ENCODE results near the gene INCA1. TPM values are rescaled to one million over a fixed set of nuclear protein-coding genes. Genes with fewer than 3 reads are reported as not detected.

The INCA1 gene
- polyA plus RNA-seq, 4 donors, result 2.1 to 4.9 (median 4.0) TPM

- no peak for FAIRE-seq
- peaks cover 17 to 64% (median 20%) of the 10 kb centered on the region in 3 donors for H3K36me3 ChIP-seq (ENCODE audit: control insufficient read depth in 3 of 3, insufficient read depth in 2 of 3, low read depth in 1 of 3, low read length in 3 of 3)
- no peak overlapping the region for H3K4me3 ChIP-seq (ENCODE audit: low read depth in 1 of 3, low read length in 3 of 3)
- no peaks in the 10 kb centered on the region for H3K9me3 ChIP-seq (ENCODE audit: control insufficient read depth in 2 of 2, insufficient read depth in 1 of 2, low read depth in 1 of 2, low read length in 1 of 2)
- no peaks in the 10 kb centered on the region for H3K27me3 ChIP-seq (ENCODE audit: control insufficient read depth in 3 of 3, insufficient read depth in 3 of 3, low read length in 3 of 3)
- H3K4me1 ChIP-seq (ENCODE audit: control insufficient read depth in 3 of 3, insufficient read depth in 2 of 3, low read depth in 1 of 3, low read length in 2 of 3), result no peaks in the 10 kb centered on the region
- 89 to 94% (median 92%) methylated on average over 20 to 29 of the region's 29 CpGs for WGBS, 3 donors
- H3K27ac ChIP-seq (ENCODE audit: low read depth in 1 of 3, low read length in 2 of 3), result no peak overlapping the region
- DNase-seq, result no peak
Observed at GRCh38 chr17:5023588-5024147, 26.3 kb upstream of the INCA1 start.

GRCh38 chr17:5022171-5022711, 24.9 kb upstream of the INCA1 start:
- no peak overlapping the region for H3K27ac ChIP-seq (ENCODE audit: low read depth in 1 of 3, low read length in 2 of 3)
- no peaks in the 10 kb centered on the region for H3K9me3 ChIP-seq (ENCODE audit: control insufficient read depth in 2 of 2, insufficient read depth in 1 of 2, low read depth in 1 of 2, low read length in 1 of 2)
- WGBS, 3 donors, result 95 to 96% (median 95%) methylated on average over 29 to 30 of the region's 30 CpGs
- H3K27me3 ChIP-seq (ENCODE audit: control insufficient read depth in 3 of 3, insufficient read depth in 3 of 3, low read length in 3 of 3), result no peaks in the 10 kb centered on the region
- H3K4me3 ChIP-seq (ENCODE audit: low read depth in 1 of 3, low read length in 3 of 3), result no peak overlapping the region
- H3K4me1 ChIP-seq (ENCODE audit: control insufficient read depth in 3 of 3, insufficient read depth in 2 of 3, low read depth in 1 of 3, low read length in 2 of 3), result no peaks in the 10 kb centered on the region
- peaks cover 21 to 74% (median 25%) of the 10 kb centered on the region in 3 donors for H3K36me3 ChIP-seq (ENCODE audit: control insufficient read depth in 3 of 3, insufficient read depth in 2 of 3, low read depth in 1 of 3, low read length in 3 of 3)
- DNase-seq, result no peak
- no peak for FAIRE-seq

GRCh38 chr17:5020502-5021023, 23.2 kb upstream of the INCA1 start:
- DNase-seq (no peak), FAIRE-seq (no peak)
- no peaks in the 10 kb centered on the region for H3K9me3 ChIP-seq (ENCODE audit: control insufficient read depth in 2 of 2, insufficient read depth in 1 of 2, low read depth in 1 of 2, low read length in 1 of 2)
- WGBS, 3 donors, result 85 to 91% (median 89%) methylated on average over 20 of the region's 20 CpGs
- H3K27ac ChIP-seq (ENCODE audit: low read depth in 1 of 3, low read length in 2 of 3), result no peak overlapping the region
- no peaks in the 10 kb centered on the region for H3K27me3 ChIP-seq (ENCODE audit: control insufficient read depth in 3 of 3, insufficient read depth in 3 of 3, low read length in 3 of 3)
- H3K4me1 ChIP-seq (ENCODE audit: control insufficient read depth in 3 of 3, insufficient read depth in 2 of 3, low read depth in 1 of 3, low read length in 2 of 3), result no peaks in the 10 kb centered on the region
- H3K36me3 ChIP-seq (ENCODE audit: control insufficient read depth in 3 of 3, insufficient read depth in 2 of 3, low read depth in 1 of 3, low read length in 3 of 3), result peaks cover 21 to 85% (median 28%) of the 10 kb centered on the region in 3 donors
- no peak overlapping the region for H3K4me3 ChIP-seq (ENCODE audit: low read depth in 1 of 3, low read length in 3 of 3)

GRCh38 chr17:5019475-5019956, 22.2 kb upstream of the INCA1 start:
- Histone ChIP-seq H3K27me3 (ENCODE audit: control insufficient read depth in 3 of 3, insufficient read depth in 3 of 3, low read length in 3 of 3) (no peaks in the 10 kb centered on the region), H3K9me3 (ENCODE audit: control insufficient read depth in 2 of 2, insufficient read depth in 1 of 2, low read depth in 1 of 2, low read length in 1 of 2) (no peaks in the 10 kb centered on the region), H3K4me1 (ENCODE audit: control insufficient read depth in 3 of 3, insufficient read depth in 2 of 3, low read depth in 1 of 3, low read length in 2 of 3) (no peaks in the 10 kb centered on the region), H3K4me3 (ENCODE audit: low read depth in 1 of 3, low read length in 3 of 3) (no peak overlapping the region), H3K36me3 (ENCODE audit: control insufficient read depth in 3 of 3, insufficient read depth in 2 of 3, low read depth in 1 of 3, low read length in 3 of 3) (peaks cover 28 to 85% (median 31%) of the 10 kb centered on the region in 3 donors), H3K27ac (ENCODE audit: low read depth in 1 of 3, low read length in 2 of 3) (peak overlapping the region in 1 of 3 donors; percentile 9)
- no peak for FAIRE-seq
- WGBS, 3 donors, result 29 to 67% (median 47%) methylated on average over 1 of the region's 1 CpG
- DNase-seq, result no peak

- no peaks in the 10 kb centered on the region for H3K27me3 ChIP-seq (ENCODE audit: control insufficient read depth in 3 of 3, insufficient read depth in 3 of 3, low read length in 3 of 3)
- no peaks in the 10 kb centered on the region for H3K4me1 ChIP-seq (ENCODE audit: control insufficient read depth in 3 of 3, insufficient read depth in 2 of 3, low read depth in 1 of 3, low read length in 2 of 3)
- H3K36me3 ChIP-seq (ENCODE audit: control insufficient read depth in 3 of 3, insufficient read depth in 2 of 3, low read depth in 1 of 3, low read length in 3 of 3), result peaks cover 13 to 80% (median 27%) of the 10 kb centered on the region in 3 donors
- FAIRE-seq (no peak), DNase-seq (no peak)
- H3K27ac ChIP-seq (ENCODE audit: low read depth in 1 of 3, low read length in 2 of 3), result no peak overlapping the region
- H3K9me3 ChIP-seq (ENCODE audit: control insufficient read depth in 2 of 2, insufficient read depth in 1 of 2, low read depth in 1 of 2, low read length in 1 of 2), result no peaks in the 10 kb centered on the region
- no peak overlapping the region for H3K4me3 ChIP-seq (ENCODE audit: low read depth in 1 of 3, low read length in 3 of 3)
- WGBS, 3 donors, result 81 to 88% (median 84%) methylated on average over 4 of the region's 4 CpGs
Observed at GRCh38 chr17:5014357-5014756, 17.0 kb upstream of the INCA1 start.

GRCh38 chr17:5011928-5012327, 14.6 kb upstream of the INCA1 start:
- no peak for FAIRE-seq
- no peak for DNase-seq
- Histone ChIP-seq H3K4me3 (ENCODE audit: low read depth in 1 of 3, low read length in 3 of 3) (no peak overlapping the region), H3K27ac (ENCODE audit: low read depth in 1 of 3, low read length in 2 of 3) (no peak overlapping the region), H3K27me3 (ENCODE audit: control insufficient read depth in 3 of 3, insufficient read depth in 3 of 3, low read length in 3 of 3) (no peaks in the 10 kb centered on the region), H3K36me3 (ENCODE audit: control insufficient read depth in 3 of 3, insufficient read depth in 2 of 3, low read depth in 1 of 3, low read length in 3 of 3) (peaks cover 18 to 86% (median 26%) of the 10 kb centered on the region in 3 donors), H3K9me3 (ENCODE audit: control insufficient read depth in 2 of 2, insufficient read depth in 1 of 2, low read depth in 1 of 2, low read length in 1 of 2) (no peaks in the 10 kb centered on the region), H3K4me1 (ENCODE audit: control insufficient read depth in 3 of 3, insufficient read depth in 2 of 3, low read depth in 1 of 3, low read length in 2 of 3) (no peaks in the 10 kb centered on the region)
- 73 to 90% (median 80%) methylated on average over 6 of the region's 6 CpGs for WGBS, 3 donors

GRCh38 chr17:5003214-5003867, 6.0 kb upstream of the INCA1 start:
- 93 to 96% (median 94%) methylated on average over 18 of the region's 18 CpGs for WGBS, 3 donors
- no peaks in the 10 kb centered on the region for H3K27me3 ChIP-seq (ENCODE audit: control insufficient read depth in 3 of 3, insufficient read depth in 3 of 3, low read length in 3 of 3)
- no peak overlapping the region for H3K4me3 ChIP-seq (ENCODE audit: low read depth in 1 of 3, low read length in 3 of 3)
- H3K9me3 ChIP-seq (ENCODE audit: control insufficient read depth in 2 of 2, insufficient read depth in 1 of 2, low read depth in 1 of 2, low read length in 1 of 2), result no peaks in the 10 kb centered on the region
- FAIRE-seq (no peak), DNase-seq (no peak)
- no peak overlapping the region for H3K27ac ChIP-seq (ENCODE audit: low read depth in 1 of 3, low read length in 2 of 3)
- peaks cover 36 to 93% (median 39%) of the 10 kb centered on the region in 3 donors for H3K36me3 ChIP-seq (ENCODE audit: control insufficient read depth in 3 of 3, insufficient read depth in 2 of 3, low read depth in 1 of 3, low read length in 3 of 3)
- H3K4me1 ChIP-seq (ENCODE audit: control insufficient read depth in 3 of 3, insufficient read depth in 2 of 3, low read depth in 1 of 3, low read length in 2 of 3), result peaks cover 0 to 20% (median 13%) of the 10 kb centered on the region in 3 donors

- DNase-seq (no peak), FAIRE-seq (no peak)
- peaks cover 0 to 20% (median 13%) of the 10 kb centered on the region in 3 donors for H3K4me1 ChIP-seq (ENCODE audit: control insufficient read depth in 3 of 3, insufficient read depth in 2 of 3, low read depth in 1 of 3, low read length in 2 of 3)
- H3K27me3 ChIP-seq (ENCODE audit: control insufficient read depth in 3 of 3, insufficient read depth in 3 of 3, low read length in 3 of 3), result no peaks in the 10 kb centered on the region
- H3K36me3 ChIP-seq (ENCODE audit: control insufficient read depth in 3 of 3, insufficient read depth in 2 of 3, low read depth in 1 of 3, low read length in 3 of 3), result peaks cover 29 to 83% (median 36%) of the 10 kb centered on the region in 3 donors
- no peak overlapping the region for H3K27ac ChIP-seq (ENCODE audit: low read depth in 1 of 3, low read length in 2 of 3)
- WGBS, 3 donors, result 92 to 94% (median 93%) methylated on average over 19 to 20 of the region's 20 CpGs
- no peaks in the 10 kb centered on the region for H3K9me3 ChIP-seq (ENCODE audit: control insufficient read depth in 2 of 2, insufficient read depth in 1 of 2, low read depth in 1 of 2, low read length in 1 of 2)
- no peak overlapping the region for H3K4me3 ChIP-seq (ENCODE audit: low read depth in 1 of 3, low read length in 3 of 3)
Observed at GRCh38 chr17:5002121-5002788, 4.9 kb upstream of the INCA1 start.
